ENCODE data around the gene SLC29A1.

GRCh38 chr6:44265007-44265721 is 41.8 kb downstream of the SLC29A1 start, which contains the start of gene NFKBIE:
- no peak for TF ChIP-seq ZNF274 (IDR thresholded peaks at IDR 0.05; ENCODE audit: low read depth, low read length)
- TF ChIP-seq YY1 (IDR thresholded peaks at IDR 0.05; ENCODE audit: insufficient read depth, insufficient read length) = no peak
- no peak for TF ChIP-seq SUZ12 (IDR thresholded peaks at IDR 0.05; ENCODE audit: extremely low read depth, insufficient read depth, insufficient read length)

Measured in NT2/D1 (cell line).